HG03354 (cell line): ENCODE data around the gene FLNA.
"Not testable (repeated sequence)": the region's sequence is repeated elsewhere in the genome, so short reads cannot be mapped to it uniquely, and the experiment has no call there.

Experiments
- ATAC-seq: cut with Tn5 transposase; IDR thresholded peaks from one replicate; pipeline ENCODE4 v1.9.1; 2021; ENCODE audit warnings: mild to moderate bottlenecking; ENCODE audit not compliant: unreplicated experiment, poor library complexity, severe bottlenecking

The FLNA gene

DNA sequence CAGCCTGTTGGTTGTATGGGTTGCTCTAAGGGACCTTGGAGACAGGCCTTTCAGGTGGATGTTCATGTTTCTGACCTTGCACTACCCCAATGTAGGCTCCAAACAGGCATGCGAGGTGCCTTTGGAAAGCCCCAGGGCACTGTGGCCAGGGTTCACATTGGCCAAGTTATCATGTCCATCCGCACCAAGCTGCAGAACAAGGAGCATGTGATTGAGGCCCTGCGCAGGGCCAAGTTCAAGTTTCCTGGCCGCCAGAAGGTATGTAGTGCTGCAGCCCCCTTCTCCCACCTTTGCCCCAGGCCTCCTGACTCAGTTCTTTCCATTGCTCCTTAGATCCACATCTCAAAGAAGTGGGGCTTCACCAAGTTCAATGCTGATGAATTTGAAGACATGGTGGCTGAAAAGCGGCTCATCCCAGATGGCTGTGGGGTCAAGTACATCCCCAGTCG lies 26.0 kb upstream of the FLNA start:
- ATAC-seq = not testable (repeated sequence)

GRCh38 chrX:154399527-154400368 lies 25.3 kb upstream of the FLNA start:
- ATAC-seq = no peak

DNA sequence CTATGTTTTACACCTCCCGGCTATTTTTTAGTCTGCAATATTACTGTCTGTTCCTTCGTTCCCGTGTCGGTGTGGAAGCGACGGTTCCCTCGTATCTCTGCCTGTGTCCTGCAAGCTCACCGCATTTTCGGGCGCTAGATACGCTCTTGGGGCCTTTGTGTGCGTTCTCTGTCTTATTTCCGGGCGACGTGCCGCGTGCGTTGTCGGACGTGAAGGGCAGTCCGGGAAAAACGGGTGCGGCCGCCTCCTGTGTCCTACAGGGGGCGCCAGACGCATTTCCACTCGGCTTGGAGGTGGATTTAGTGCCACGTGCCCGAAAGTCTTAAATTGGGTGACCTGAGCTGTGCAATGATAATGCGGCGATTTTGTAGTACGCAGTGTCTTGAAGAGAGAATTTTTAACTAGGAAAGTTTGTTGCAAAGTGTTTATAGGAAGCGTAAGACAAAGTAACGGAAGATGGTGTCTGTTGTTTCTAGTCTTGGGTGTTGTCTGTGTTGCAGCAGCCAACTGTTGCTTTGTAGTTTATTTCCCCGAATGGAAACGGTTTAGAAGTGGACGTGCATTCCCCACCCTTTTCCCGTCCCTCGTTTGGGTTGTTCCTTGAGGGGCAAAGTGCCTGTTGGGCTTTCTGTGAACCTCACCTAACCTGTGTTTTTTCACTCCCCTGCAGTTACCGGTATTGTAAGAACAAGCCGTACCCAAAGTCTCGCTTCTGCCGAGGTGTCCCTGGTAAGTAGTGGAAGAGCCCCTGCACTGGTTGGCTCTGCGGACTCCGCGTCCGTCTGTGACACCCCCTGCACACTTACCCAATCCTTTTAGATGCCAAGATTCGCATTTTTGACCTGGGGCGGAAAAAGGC lies 24.5 kb upstream of the FLNA start:
- peak; percentile 33 for ATAC-seq

DNA sequence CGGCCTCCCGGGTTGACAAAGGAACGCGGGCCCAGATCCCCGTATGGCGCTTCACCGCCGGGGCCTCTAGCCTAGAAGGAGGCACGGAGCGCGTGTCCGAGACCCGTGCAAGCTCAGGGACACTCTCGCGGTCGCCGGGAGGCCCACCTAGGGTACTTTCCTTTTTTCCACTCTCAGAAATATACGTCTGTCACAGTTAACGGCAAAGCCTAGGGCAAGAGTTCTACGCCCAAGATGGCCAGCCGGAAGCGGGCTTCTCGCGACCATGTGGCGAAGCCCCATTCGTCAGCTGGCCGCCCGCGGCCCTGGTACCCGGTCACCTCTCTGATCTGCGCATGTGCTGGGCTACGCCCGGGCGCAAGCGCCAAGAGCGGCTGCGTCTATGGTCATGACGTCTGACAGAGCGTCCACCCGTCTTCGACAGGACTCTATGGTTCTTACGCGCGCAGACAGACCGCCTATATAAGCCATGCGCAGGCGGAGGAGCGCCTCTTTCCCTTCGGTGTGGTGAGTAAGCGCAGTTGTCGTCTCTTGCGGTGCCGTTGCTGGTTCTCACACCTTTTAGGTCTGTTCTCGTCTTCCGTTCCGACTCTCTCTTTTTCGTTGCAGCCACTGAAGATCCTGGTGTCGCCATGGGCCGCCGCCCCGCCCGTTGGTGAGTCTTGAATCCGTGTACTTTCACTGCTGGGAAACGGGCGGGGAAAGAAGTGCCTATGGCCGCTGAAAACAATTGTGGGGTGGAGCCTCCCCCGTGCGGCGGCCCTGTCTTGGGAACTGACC lies 23.6 kb upstream of the FLNA start, which contains the start of gene RPL10:
TSS of gene RPL10 (plus strand) at position 490 of the 780 bp plus-strand sequence. CDS start at position 633, 143 bp downstream.
- ATAC-seq = peak; percentile 70

GRCh38 chrX:154396973-154397887 lies 22.8 kb upstream of the FLNA start:
- ATAC-seq = peak; percentile 59

DNA sequence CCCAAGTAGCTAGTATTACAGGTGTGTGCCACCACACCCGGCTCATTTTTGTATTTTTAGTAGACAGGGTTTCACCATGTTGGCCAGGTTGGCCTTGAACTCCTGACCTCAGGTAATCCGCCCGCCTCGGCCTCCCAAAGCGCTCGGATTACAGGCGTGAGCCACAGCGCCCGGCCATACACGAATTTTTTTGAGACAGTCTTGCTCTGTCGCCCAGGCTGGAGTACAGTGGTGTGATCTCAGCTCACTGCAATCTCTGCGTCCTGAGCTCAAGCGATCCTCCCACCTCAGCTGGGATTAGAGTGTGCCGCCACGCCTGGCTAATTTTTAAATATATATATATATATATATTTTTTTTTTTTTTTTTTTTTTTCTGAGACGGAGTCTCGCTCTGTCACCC lies 21.9 kb upstream of the FLNA start:
- ATAC-seq = not testable (repeated sequence)

GRCh38 chrX:154389812-154390747 lies 15.6 kb upstream of the FLNA start:
- peak; percentile 74 for ATAC-seq

GRCh38 chrX:154388649-154389048 lies 14.2 kb upstream of the FLNA start:
- ATAC-seq = peak; percentile 13

DNA sequence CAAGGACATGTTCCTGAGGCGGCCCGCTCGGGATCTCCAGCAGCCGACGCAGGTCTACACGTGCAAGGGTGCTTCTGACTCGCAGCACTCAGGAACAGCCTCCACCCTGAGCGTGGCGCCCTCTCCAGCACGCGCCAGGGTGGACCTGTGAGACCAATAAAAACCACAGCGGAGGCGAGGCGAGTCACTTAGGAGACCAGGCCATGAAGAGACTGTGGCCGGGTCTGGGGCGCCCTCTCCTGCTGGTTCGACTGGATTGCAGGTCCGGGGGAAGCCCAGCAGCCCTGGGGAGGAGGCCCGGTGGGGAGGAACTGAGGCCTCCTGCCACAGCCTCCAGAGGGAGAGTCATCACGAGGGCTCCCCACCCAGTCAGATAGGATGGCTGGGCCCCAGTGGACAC lies 13.7 kb upstream of the FLNA start:
- peak; percentile 33 for ATAC-seq

GRCh38 chrX:154384284-154384892 lies 10.0 kb upstream of the FLNA start:
- no peak for ATAC-seq

DNA sequence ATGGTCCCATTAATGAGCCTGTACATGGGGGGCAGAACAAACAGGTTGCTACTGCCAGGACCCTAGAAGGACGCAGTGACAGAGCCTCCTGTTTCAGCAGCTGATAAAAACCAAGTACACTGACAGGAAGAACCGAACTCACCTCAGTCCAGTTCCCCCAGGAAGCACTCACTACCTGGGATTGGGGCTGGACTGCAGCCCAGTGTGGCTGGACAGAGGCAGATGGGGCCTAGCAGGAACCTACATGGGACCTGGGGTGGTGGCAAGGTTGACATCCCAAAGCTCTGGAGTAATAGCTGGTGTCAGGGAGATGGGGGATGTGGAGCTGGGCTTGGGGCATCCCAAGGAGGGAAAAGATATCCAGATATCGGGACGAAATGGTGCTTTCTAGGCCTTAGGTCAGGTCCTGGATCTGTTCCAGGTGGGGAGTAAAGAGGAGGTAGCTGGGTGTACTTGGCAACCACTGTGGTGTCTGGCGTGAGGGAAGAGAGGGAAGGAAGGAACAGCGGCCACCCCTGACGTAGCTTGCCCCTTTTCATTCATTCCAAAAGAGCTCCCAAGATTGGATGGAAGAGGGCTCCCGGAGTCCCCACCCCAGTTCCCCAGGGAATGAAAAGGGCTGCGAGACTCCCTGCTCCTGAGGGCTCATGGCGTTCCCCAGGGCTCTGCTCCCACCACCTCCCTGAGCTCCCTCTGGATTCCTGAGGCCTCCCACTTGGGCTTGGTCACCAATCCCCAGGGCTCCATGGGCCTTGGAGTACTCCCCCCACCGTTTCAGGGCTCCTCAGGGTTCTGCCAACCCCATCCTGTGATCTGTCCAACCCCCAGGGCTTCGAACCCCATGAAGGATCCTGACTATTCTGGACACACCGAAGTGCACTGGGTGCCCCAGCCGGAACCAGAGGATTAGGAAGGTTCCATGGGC lies 9.2 kb upstream of the FLNA start:
- no peak for ATAC-seq

GRCh38 chrX:154382483-154383069 lies 8.1 kb upstream of the FLNA start:
- ATAC-seq = no peak

- ATAC-seq = no peak
These were observed 6.8 kb upstream of the FLNA start for GRCh38 chrX:154381271-154381670.

DNA sequence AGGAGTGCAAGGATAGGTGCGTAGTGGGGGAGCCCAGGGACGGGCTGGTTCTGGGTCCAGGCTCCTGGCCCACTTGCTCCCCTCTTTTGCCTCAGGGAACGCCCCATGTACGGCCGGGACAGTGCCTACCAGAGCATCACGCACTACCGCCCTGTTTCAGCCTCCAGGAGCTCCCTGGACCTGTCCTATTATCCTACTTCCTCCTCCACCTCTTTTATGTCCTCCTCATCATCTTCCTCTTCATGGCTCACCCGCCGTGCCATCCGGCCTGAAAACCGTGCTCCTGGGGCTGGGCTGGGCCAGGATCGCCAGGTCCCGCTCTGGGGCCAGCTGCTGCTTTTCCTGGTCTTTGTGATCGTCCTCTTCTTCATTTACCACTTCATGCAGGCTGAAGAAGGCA lies 6.4 kb upstream of the FLNA start:
- ATAC-seq = no peak

- no peak for ATAC-seq
These were observed 5.7 kb upstream of the FLNA start for GRCh38 chrX:154380153-154380552.

DNA sequence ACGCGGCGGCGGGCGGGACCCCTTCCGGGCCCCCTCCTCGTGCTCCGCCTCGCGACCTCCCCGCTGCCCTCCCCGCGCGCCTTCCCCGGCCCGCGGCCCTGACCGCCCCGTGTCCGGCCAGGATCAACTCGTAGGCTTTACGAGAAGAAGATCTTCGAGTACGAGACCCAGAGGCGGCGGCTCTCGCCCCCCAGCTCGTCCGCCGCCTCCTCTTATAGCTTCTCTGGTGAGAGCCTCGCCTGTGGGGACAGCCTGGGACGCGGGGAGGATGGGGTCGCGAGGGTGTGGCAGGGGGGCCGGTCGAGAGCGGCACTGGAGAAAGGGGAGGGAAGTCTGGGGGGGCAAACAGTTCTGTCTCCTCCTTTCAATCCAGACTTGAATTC lies 5.1 kb upstream of the FLNA start:
- no peak for ATAC-seq
